ENCODE results near the gene MYL7.

GRCh38 chr7:44116087-44116788 lies 24.9 kb downstream of the MYL7 start:
- TF ChIP-seq POLR2AphosphoS5 (IDR thresholded peaks at IDR 0.05; ENCODE audit: low read depth, low read length) (no peak), CTCF (IDR thresholded peaks at IDR 0.05) (no peak), REST (IDR thresholded peaks at IDR 0.05; ENCODE audit: insufficient read depth in 1 of 2, low read depth in 2 of 2, low read length in 1 of 2) (no peak)

Measured in Panc1 (cell line).